Left lung (tissue), 10 donors: ENCODE results near the gene HHIP. TPM values are rescaled to one million over a fixed set of nuclear protein-coding genes. Genes with fewer than 3 reads are reported as not detected.

ENCODE experiments used
- ATAC-seq: fragments of 200-7000 bp; cut with Tn5 transposase; one replicate; pipeline ENCODE4 v1.9.1; 2020; ENCODE audit warnings: moderate library complexity
- DNase-seq, 4 donors: peaks; one replicate each; pipeline ENCODE4 v3.0.0-alpha.2; 2013 to 2020
- H3K27ac ChIP-seq, 2 donors: fragments of 200-600 bp; sonication (generic) in 1 of 2; one replicate each; pipeline versions ENCODE4 v1.5.0 to v1.8.0; 2020 to 2021
- H3K27me3 ChIP-seq, 2 donors: fragments of 200-600 bp; sonication (generic) in 1 of 2; one replicate each; pipeline versions ENCODE4 v1.5.0 to v1.8.0; 2020 to 2021
- H3K36me3 ChIP-seq, 2 donors: fragments of 200-600 bp; sonication (generic) in 1 of 2; one replicate each; pipeline versions ENCODE4 v1.5.0 to v1.8.0; 2020 to 2021
- H3K4me1 ChIP-seq, 2 donors: fragments of 200-600 bp; one replicate each; pipeline ENCODE4 v1.8.0; 2021
- H3K4me3 ChIP-seq, 2 donors: fragments of 200-600 bp; sonication (generic) in 1 of 2; one replicate each; pipeline versions ENCODE4 v1.5.0 to v1.8.0; 2020 to 2021; ENCODE audit warnings: mild to moderate bottlenecking in 1 of 2
- H3K9me3 ChIP-seq, 2 donors: fragments of 200-600 bp; sonication (generic) in 1 of 2; one replicate each; pipeline versions ENCODE4 v1.5.0 to v1.8.0; 2020 to 2021
- CTCF ChIP-seq, 2 donors: fragments of 200-600 bp; sonication (generic) in 1 of 2; IDR thresholded peaks; one replicate each; pipeline versions ENCODE4 v1.5.0 to v1.8.0; 2021; ENCODE audit warnings: antibody characterized with exemption in 2 of 2
- intact Hi-C, 2 donors: fragments of 100-400 bp; cut with DNase I; formaldehyde crosslinking; loops; one replicate each; pipeline versions ENCODE4 v1.11.2 to v1.14.2; 2022
- polyA plus RNA-seq, 6 donors: library from polyadenylated mRNA; unstranded; fragments of 120-200 nt; gene quantifications; one replicate each; pipeline ENCODE4 v1.2.1, GENCODE V29; 2013; ENCODE audit not compliant: insufficient read length in 6 of 6
- total RNA-seq, 2 donors: library from RNA; stranded (reverse); fragmentation: NEBNext Ultra II Directional; extraction: Animal tissue kit (Norgen Biotek cat#: 25700); gene quantifications; one replicate each; pipeline ENCODE4 v1.2.1, GENCODE V29; 2021
- donor health status: DM: no; HTN: yes; CAD: no.
- donor health status: DM: no; HTN: no; CAD: no.

Gene HHIP
- total and polyA plus RNA-seq, 8 donors, result 17.1 to 59.8 (median 44.0) TPM

GRCh38 chr4:144696376-144696775, 50.4 kb downstream of the HHIP start:
- Histone ChIP-seq H3K36me3 (no peaks in the 10 kb centered on the region), H3K27me3 (no peaks in the 10 kb centered on the region), H3K4me3 (no peak overlapping the region), H3K27ac (no peak overlapping the region), H3K4me1 (no peaks in the 10 kb centered on the region), H3K9me3 (no peaks in the 10 kb centered on the region)
- TF ChIP-seq CTCF (IDR thresholded peaks at IDR 0.05), result no peak
- DNase-seq (no peak), ATAC-seq (no peak)
- intact Hi-C loops, result no loop called here

- intact Hi-C loops, result no loop called here
- no peaks in the 10 kb centered on the region for H3K9me3 ChIP-seq
- no peak for DNase-seq
- H3K36me3 ChIP-seq, result no peaks in the 10 kb centered on the region
- no peaks in the 10 kb centered on the region for H3K27me3 ChIP-seq
- H3K27ac ChIP-seq, result no peak overlapping the region
- H3K4me1 ChIP-seq, result no peaks in the 10 kb centered on the region
- no peak for TF ChIP-seq CTCF (IDR thresholded peaks at IDR 0.05)
- ATAC-seq, result no peak
- no peak overlapping the region for H3K4me3 ChIP-seq
Measured at GRCh38 chr4:144699565-144699964, 53.6 kb downstream of the HHIP start.

DNA sequence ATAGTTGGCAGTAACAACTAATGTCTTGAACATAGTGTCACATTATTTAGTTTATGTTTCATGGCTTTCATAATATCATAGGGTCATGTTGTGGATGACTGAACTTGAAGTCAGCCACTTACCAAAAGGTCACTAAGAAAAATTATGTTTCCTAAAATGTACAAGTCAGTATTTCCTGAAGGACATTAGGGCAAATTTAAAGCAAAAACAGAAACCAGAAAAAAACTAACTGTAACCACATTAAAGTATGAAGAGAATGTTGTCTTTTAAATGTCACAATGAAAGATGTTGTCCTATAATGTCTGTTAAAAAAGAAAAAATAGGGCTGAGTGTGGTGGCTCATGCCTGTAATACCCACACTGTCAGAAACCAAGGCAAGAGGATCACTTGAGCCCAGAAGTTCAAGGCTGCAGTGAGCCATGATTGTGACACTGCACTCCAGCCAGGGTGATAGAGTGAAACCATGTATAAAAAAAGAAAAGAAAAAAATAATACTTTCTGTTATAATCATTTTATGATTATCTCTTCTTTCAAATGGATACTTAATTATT, 55.8 kb downstream of the HHIP start:
- H3K4me3 ChIP-seq, result no peak overlapping the region
- intact Hi-C loops, result no loop called here
- H3K4me1 ChIP-seq, result no peaks in the 10 kb centered on the region
- H3K9me3 ChIP-seq, result no peaks in the 10 kb centered on the region
- no peaks in the 10 kb centered on the region for H3K36me3 ChIP-seq
- DNase-seq (no peak), ATAC-seq (no peak)
- no peak for TF ChIP-seq CTCF (IDR thresholded peaks at IDR 0.05)
- H3K27me3 ChIP-seq, result no peaks in the 10 kb centered on the region
- H3K27ac ChIP-seq, result no peak overlapping the region

DNA sequence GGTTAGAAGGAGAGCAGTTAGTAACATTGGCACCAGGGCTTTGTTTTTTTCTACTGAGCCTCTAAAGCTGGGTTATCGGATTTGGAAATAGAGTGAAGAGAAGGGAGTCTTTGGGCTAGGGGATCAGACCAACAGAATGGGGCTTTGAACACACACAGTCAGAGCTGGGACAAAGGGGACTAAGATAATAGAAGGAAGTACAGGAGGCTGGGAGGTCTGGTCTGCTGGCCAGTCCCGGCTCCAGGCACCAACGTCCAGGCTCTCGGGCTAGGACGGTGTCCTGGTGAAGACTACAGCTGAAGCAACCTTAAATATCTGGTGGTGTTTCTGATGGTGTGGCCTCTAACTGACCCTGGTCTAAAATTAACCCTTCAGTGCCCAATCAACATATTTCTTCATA, 57.5 kb downstream of the HHIP start:
- DNase-seq, result no peak
- H3K4me1 ChIP-seq, result no peaks in the 10 kb centered on the region
- H3K4me3 ChIP-seq, result no peak overlapping the region
- H3K36me3 ChIP-seq, result no peaks in the 10 kb centered on the region
- no peaks in the 10 kb centered on the region for H3K9me3 ChIP-seq
- ATAC-seq, result no peak
- no peak for TF ChIP-seq CTCF (IDR thresholded peaks at IDR 0.05)
- H3K27ac ChIP-seq, result no peak overlapping the region
- intact Hi-C loops, result no loop called here
- H3K27me3 ChIP-seq, result no peaks in the 10 kb centered on the region

GRCh38 chr4:144705601-144706590, 59.9 kb downstream of the HHIP start:
- Histone ChIP-seq H3K27ac (no peak overlapping the region), H3K9me3 (no peaks in the 10 kb centered on the region), H3K4me3 (no peak overlapping the region), H3K36me3 (no peaks in the 10 kb centered on the region), H3K4me1 (no peaks in the 10 kb centered on the region), H3K27me3 (no peaks in the 10 kb centered on the region)
- no peak for TF ChIP-seq CTCF (IDR thresholded peaks at IDR 0.05)
- intact Hi-C loops, result no loop called here
- DNase-seq (no peak), ATAC-seq (no peak)
